AG09319 (cell line): Measurements from ENCODE around the gene TMEM267.

Experiments
- DNase-seq: peaks from one replicate; pipeline ENCODE4 v3.0.0-alpha.2; 2010; ENCODE audit warnings: low read depth; ENCODE audit errors: extremely low read depth
- CTCF ChIP-seq: IDR thresholded peaks from 2 replicates; pipeline ENCODE4 v1.5.1; 2011; ENCODE audit warnings: low read depth, mild to moderate bottlenecking, inconsistent platforms, low read length, moderate library complexity

The TMEM267 gene

GRCh38 chr5:43422143-43422542 is 61.5 kb downstream of the TMEM267 start:
- DNase-seq, result no peak
- TF ChIP-seq CTCF, result no peak

- no peak for TF ChIP-seq CTCF
- DNase-seq, result no peak
Observed at GRCh38 chr5:43421450-43422133, 62.1 kb downstream of the TMEM267 start.

GRCh38 chr5:43420241-43420640 is 63.4 kb downstream of the TMEM267 start:
- TF ChIP-seq CTCF, result no peak
- DNase-seq, result no peak

- TF ChIP-seq CTCF, result no peak
- DNase-seq, result no peak
Observed at GRCh38 chr5:43418561-43418960, 65.1 kb downstream of the TMEM267 start.

GRCh38 chr5:43416803-43417394 is 66.8 kb downstream of the TMEM267 start:
- no peak for TF ChIP-seq CTCF
- DNase-seq, result no peak

- no peak for DNase-seq
- TF ChIP-seq CTCF, result no peak
Observed at GRCh38 chr5:43415935-43416802, 67.5 kb downstream of the TMEM267 start.

GRCh38 chr5:43413966-43414365 is 69.7 kb downstream of the TMEM267 start:
- no peak for TF ChIP-seq CTCF
- no peak for DNase-seq
